Uterus (tissue), 4 donors: ENCODE measurements around the gene ACSS2. TPM values are rescaled to one million over a fixed set of nuclear protein-coding genes. Genes with fewer than 3 reads are reported as not detected.

ENCODE experiments used
- DNase-seq, 2 donors: peaks; one replicate each; pipeline ENCODE4 v3.0.0-alpha.2; 2019 to 2020
- H3K27ac ChIP-seq, 2 donors: fragments of 200-600 bp; sonication (generic); 1 replicate in 1 of 2; 2 replicates in 1 of 2; pipeline ENCODE4 v1.5.1; 2016 to 2018
- H3K27me3 ChIP-seq, 2 donors: fragments of 200-600 bp; sonication (generic); one replicate each; pipeline ENCODE4 v1.5.1; 2018 to 2019; ENCODE audit warnings: control low read depth in 1 of 2
- H3K36me3 ChIP-seq, 2 donors: fragments of 200-600 bp; sonication (generic); one replicate each; pipeline ENCODE4 v1.5.1; 2019; ENCODE audit warnings: control low read depth in 1 of 2
- H3K4me1 ChIP-seq, 2 donors: fragments of 200-600 bp; sonication (generic); one replicate each; pipeline ENCODE4 v1.5.1; 2018 to 2019; ENCODE audit warnings: control low read depth in 1 of 2
- H3K4me3 ChIP-seq, 2 donors: fragments of 200-600 bp; sonication (generic); 1 replicate in 1 of 2; 2 replicates in 1 of 2; pipeline ENCODE4 v1.5.1; 2018 to 2019; ENCODE audit warnings: mild to moderate bottlenecking in 1 of 2
- H3K9me3 ChIP-seq, 2 donors: fragments of 200-600 bp; sonication (generic); one replicate each; pipeline ENCODE4 v1.5.1; 2019; ENCODE audit warnings: control low read depth in 1 of 2
- POLR2A ChIP-seq, 2 donors: fragments of 450-650 bp; IDR thresholded peaks; one replicate each; pipeline ENCODE4 v1.6.1; 2016; ENCODE audit warnings: antibody characterized with exemption in 2 of 2, mild to moderate bottlenecking in 1 of 2, moderate library complexity in 1 of 2
- intact Hi-C: fragments of 100-400 bp; cut with DNase I; formaldehyde crosslinking; loops from one replicate; pipeline ENCODE4 v1.15.1; 2023; ENCODE audit warnings: low total_unique reads
- total RNA-seq, 4 donors: library from RNA; depleted of rRNA in 3 of 4; stranded (reverse); fragments of >200 nt in 3 of 4; gene quantifications; one replicate each; pipeline versions ENCODE4 v1.1.0 to v1.2.4, GENCODE V29; 2014 to 2023
- TF ChIP-seq, protein P1 (sequence below), 4 experiments: fragments of 200-600 bp in 2 of 4; fragments of 450-650 bp in 2 of 4; sonication (generic) in 2 of 4; IDR thresholded peaks; one replicate each; pipeline ENCODE4 v1.5.1; 2016 to 2019; ENCODE audit warnings: antibody characterized with exemption in 4 of 4, mild to moderate bottlenecking in 2 of 4, moderate library complexity in 1 of 4
- donor health status: DM: yes; HTN: yes; CAD: no.

ACSS2 gene
- total RNA-seq, 4 donors from 2014 or later: 18.8 to 138 (median 48.7) TPM

DNA sequence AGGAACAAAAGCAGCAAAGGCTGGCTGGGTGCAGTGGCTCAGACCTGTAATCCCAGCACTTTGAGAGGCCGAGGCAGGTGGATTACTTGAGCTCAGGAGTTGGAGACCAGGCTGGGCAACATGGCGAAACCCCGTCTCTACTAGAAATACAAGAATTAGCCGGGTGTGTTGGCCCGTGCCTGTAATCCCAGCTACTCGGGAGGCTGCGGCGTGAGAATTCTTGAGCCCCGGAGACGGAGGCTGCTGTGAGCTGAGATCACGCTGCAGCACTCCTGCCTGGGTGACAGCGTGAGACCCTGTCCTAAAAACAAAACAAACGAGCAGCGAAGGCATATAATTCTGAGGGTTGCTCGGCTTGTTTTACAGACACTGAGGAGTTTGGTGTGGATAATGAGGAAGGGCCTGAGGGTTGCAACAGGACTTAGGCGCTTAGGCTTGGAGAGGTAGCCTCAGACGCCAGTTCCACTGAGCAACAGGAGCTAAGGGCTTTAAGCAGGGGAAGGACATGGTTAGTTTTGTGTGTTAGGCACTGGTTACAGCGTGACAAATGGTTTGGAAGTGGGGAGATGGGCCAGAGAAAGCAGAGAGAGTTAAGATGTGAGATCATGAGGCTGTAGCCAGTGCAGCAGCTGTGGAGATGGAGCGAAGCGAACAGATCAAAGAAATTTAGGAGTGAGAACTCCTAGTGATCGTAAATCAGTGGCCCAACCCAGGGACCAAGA lies 80.5 kb downstream of the ACSS2 start:
- H3K4me3 ChIP-seq: no peak overlapping the region
- H3K4me1 ChIP-seq: no peaks in the 10 kb centered on the region
- no peak overlapping the region for H3K27ac ChIP-seq
- no peaks in the 10 kb centered on the region for H3K9me3 ChIP-seq
- H3K36me3 ChIP-seq: no peaks in the 10 kb centered on the region
- TF ChIP-seq, protein P1, sequence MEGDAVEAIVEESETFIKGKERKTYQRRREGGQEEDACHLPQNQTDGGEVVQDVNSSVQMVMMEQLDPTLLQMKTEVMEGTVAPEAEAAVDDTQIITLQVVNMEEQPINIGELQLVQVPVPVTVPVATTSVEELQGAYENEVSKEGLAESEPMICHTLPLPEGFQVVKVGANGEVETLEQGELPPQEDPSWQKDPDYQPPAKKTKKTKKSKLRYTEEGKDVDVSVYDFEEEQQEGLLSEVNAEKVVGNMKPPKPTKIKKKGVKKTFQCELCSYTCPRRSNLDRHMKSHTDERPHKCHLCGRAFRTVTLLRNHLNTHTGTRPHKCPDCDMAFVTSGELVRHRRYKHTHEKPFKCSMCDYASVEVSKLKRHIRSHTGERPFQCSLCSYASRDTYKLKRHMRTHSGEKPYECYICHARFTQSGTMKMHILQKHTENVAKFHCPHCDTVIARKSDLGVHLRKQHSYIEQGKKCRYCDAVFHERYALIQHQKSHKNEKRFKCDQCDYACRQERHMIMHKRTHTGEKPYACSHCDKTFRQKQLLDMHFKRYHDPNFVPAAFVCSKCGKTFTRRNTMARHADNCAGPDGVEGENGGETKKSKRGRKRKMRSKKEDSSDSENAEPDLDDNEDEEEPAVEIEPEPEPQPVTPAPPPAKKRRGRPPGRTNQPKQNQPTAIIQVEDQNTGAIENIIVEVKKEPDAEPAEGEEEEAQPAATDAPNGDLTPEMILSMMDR (IDR thresholded peaks at IDR 0.05): no peak
- no peak for TF ChIP-seq POLR2A (IDR thresholded peaks at IDR 0.05)
- intact Hi-C loops: loop anchor here (5.0 kb wide), 1 partner anchor 85 kb away; the partner anchor contains the start of gene GGT7
- DNase-seq: no peak
- no peaks in the 10 kb centered on the region for H3K27me3 ChIP-seq

DNA sequence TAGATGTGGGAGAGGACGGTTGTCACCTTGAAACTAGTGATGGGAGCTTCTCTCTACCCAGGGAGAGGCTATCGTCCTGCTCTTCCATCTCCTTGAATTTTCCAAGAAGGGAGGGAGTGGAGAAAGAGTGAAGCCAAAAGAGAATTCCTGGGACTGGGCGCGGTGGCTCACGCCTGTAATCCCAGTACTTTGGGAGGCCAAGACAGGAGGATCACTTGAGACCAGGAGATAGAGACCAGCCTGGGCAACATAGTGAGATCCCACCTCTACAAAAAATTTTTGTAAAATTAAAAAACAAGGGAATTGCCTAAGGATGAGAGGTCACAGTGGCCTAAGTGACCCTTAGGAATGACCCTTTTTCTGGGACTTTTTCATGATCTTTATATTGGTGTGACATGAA lies 88.1 kb downstream of the ACSS2 start:
- intact Hi-C loops: no loop called here
- no peaks in the 10 kb centered on the region for H3K9me3 ChIP-seq
- H3K36me3 ChIP-seq: no peaks in the 10 kb centered on the region

DNA sequence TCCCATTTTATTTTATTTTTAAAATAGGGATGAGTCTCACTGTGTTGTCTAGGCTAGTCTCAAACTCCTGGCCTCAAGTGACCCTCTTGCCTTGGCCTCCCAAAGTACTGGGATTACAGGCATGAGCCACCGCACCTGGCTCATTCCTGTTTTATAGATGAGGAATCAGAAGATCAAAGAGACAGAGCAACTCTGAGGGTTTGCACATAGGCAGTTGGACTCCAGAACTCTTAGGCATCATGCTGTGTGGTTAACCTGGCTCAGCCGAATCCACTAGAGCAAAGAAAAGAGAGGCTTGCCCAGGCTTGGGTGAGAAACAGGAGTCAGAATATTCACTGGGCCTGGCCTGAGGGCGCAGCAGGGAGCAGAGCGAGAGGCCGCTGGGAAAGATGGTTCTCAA lies 88.6 kb downstream of the ACSS2 start:
- H3K27me3 ChIP-seq: no peaks in the 10 kb centered on the region
- no peaks in the 10 kb centered on the region for H3K36me3 ChIP-seq

More for the DNA sequence above, 88.1 kb downstream of the ACSS2 start:
- Histone ChIP-seq H3K4me3 (no peak overlapping the region), H3K27me3 (no peaks in the 10 kb centered on the region), H3K4me1 (no peaks in the 10 kb centered on the region), H3K27ac (no peak overlapping the region)
- no peak for DNase-seq
- TF ChIP-seq POLR2A (IDR thresholded peaks at IDR 0.05): no peak
- TF ChIP-seq, protein P1 (IDR thresholded peaks at IDR 0.05): no peak

DNA sequence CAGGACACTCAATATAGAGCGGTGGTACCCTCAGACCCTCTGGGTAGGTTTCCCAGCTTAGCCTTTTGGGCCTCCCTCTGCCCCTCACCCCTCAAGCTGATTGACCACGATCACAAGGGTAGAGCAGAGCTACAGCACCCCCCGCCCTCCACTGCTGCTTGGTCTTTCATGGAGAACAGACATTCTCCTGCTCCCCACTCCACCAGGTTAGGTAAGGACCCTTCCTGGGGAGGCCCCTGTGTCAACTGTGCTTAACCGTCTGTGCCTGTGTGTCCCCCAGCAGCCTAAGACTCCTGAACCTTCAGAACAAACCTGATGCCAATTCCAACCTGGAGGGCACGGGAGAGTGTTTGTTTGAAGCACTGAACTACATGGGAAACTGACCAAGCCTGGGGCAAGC lies 91.0 kb downstream of the ACSS2 start:
- TF ChIP-seq POLR2A (IDR thresholded peaks at IDR 0.05): no peak
- TF ChIP-seq, protein P1 (IDR thresholded peaks at IDR 0.05): no peak

More for the DNA sequence above, 88.6 kb downstream of the ACSS2 start:
- TF ChIP-seq, protein P1 (IDR thresholded peaks at IDR 0.05): no peak
- TF ChIP-seq POLR2A (IDR thresholded peaks at IDR 0.05): no peak
- intact Hi-C loops: no loop called here
- H3K27ac ChIP-seq: no peak overlapping the region
- no peak for DNase-seq
- no peaks in the 10 kb centered on the region for H3K9me3 ChIP-seq
- H3K4me1 ChIP-seq: no peaks in the 10 kb centered on the region
- H3K4me3 ChIP-seq: no peak overlapping the region

DNA sequence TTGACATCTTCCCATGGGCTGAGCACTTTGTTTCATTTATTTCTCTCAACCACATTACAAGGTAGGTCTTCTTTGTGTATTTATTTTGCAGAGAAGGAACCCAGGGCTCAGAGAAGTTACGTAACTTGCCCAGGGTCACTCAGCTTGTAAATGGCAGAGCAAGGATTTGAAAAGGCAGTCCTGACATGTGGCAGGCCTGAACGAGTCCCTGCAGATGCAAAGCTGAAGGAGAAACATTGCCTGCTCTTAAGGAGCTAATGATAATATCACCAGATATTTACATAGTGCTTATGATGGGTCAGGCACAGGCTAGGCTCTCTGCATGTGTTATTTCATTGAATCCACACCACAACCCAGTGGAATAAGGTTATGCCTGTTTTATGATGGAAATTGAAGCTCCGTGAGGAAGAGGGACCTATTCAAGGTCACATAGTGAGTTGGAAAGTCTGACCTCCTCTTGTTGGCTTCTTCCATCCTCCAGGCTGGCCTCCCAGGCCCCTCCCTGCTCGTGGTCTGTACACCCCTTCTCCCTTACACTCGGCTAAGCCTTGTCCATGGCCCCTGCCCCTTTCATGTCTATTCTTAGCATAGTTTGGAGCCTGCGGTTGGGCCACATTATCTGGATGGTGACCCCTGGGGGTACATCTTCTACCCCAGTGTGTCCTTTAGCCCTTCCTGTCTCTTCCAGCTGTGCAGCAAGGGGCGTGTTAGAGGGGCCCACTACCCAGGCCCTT lies 91.8 kb downstream of the ACSS2 start:
- H3K27ac ChIP-seq: no peak overlapping the region
- H3K4me3 ChIP-seq: no peak overlapping the region
- TF ChIP-seq, protein P1 (IDR thresholded peaks at IDR 0.05): no peak
- TF ChIP-seq POLR2A (IDR thresholded peaks at IDR 0.05): no peak
- no peaks in the 10 kb centered on the region for H3K4me1 ChIP-seq
- H3K36me3 ChIP-seq: no peaks in the 10 kb centered on the region
- no peaks in the 10 kb centered on the region for H3K9me3 ChIP-seq
- no peaks in the 10 kb centered on the region for H3K27me3 ChIP-seq
- intact Hi-C loops: no loop called here
- no peak for DNase-seq

More for the DNA sequence above, 91.0 kb downstream of the ACSS2 start:
- intact Hi-C loops: no loop called here
- Histone ChIP-seq H3K36me3 (no peaks in the 10 kb centered on the region), H3K4me3 (no peak overlapping the region), H3K9me3 (no peaks in the 10 kb centered on the region), H3K4me1 (no peaks in the 10 kb centered on the region), H3K27me3 (no peaks in the 10 kb centered on the region), H3K27ac (no peak overlapping the region)
- no peak for DNase-seq
